Heart left ventricle (tissue), 16 donors: ENCODE results near the gene SBSN. TPM values are rescaled to one million over a fixed set of nuclear protein-coding genes. Genes with fewer than 3 reads are reported as not detected.

Experiments used
- ATAC-seq, 4 donors: fragments of 200-7000 bp; cut with Tn5 transposase; one replicate each; pipeline ENCODE4 v1.9.1; 2020 to 2022; ENCODE audit warnings: moderate library complexity in 4 of 4, mild to moderate bottlenecking in 3 of 4, moderate number of reproducible peaks in 1 of 4
- DNase-seq, 5 donors: peaks; one replicate each; pipeline ENCODE4 v3.0.0-alpha.2; 2020
- H3K27ac ChIP-seq, 12 donors: fragments of 200-600 bp; sonication (generic) in 4 of 12; one replicate each; pipeline versions ENCODE4 v1.5.0 to v1.8.0; 2016 to 2022; ENCODE audit warnings: mild to moderate bottlenecking in 2 of 12
- H3K27me3 ChIP-seq, 9 donors: fragments of 200-600 bp; sonication (generic) in 2 of 9; one replicate each; pipeline versions ENCODE4 v1.5.1 to v1.8.0; 2016 to 2022; ENCODE audit warnings: mild to moderate bottlenecking in 3 of 9
- H3K36me3 ChIP-seq, 9 donors: fragments of 200-600 bp; sonication (generic) in 2 of 9; one replicate each; pipeline versions ENCODE4 v1.5.0 to v1.8.0; 2018 to 2022; ENCODE audit warnings: mild to moderate bottlenecking in 2 of 9
- H3K4me1 ChIP-seq, 12 donors: fragments of 200-600 bp; sonication (generic) in 4 of 12; one replicate each; pipeline versions ENCODE4 v1.5.0 to v1.8.0; 2016 to 2022; ENCODE audit warnings: mild to moderate bottlenecking in 3 of 12
- H3K4me3 ChIP-seq, 12 donors: fragments of 200-600 bp; sonication (generic) in 4 of 12; one replicate each; pipeline versions ENCODE4 v1.5.0 to v1.8.0; 2017 to 2022; ENCODE audit warnings: mild to moderate bottlenecking in 9 of 12, moderate library complexity in 4 of 12
- H3K9me3 ChIP-seq, 12 donors: fragments of 200-600 bp; sonication (generic) in 4 of 12; one replicate each; pipeline versions ENCODE4 v1.5.0 to v1.8.0; 2016 to 2022; ENCODE audit warnings: mild to moderate bottlenecking in 1 of 12
- POLR2A ChIP-seq, 2 donors: fragments of 450-650 bp; IDR thresholded peaks; one replicate each; pipeline ENCODE4 v1.6.1; 2017; ENCODE audit warnings: antibody characterized with exemption in 2 of 2, mild to moderate bottlenecking in 2 of 2, moderate library complexity in 2 of 2
- WGBS, 4 donors: extraction: QIAGEN DNeasy Blood & Tissue Kit in 2 of 4; methylation state at CpG; one replicate each; pipeline versions ENCODE4 v1.1.5 to v1.1.7; 2013 to 2018; 5-methylcytosine and 5-hydroxymethylcytosine counted together
- intact Hi-C, 10 donors: fragments of 100-400 bp; cut with DNase I; formaldehyde crosslinking; loops; one replicate each; pipeline versions ENCODE4 v1.11.1 to v1.14.2; 2022
- polyA plus RNA-seq, 2 donors: library from polyadenylated mRNA; stranded (reverse); fragments of 200-250 nt; gene quantifications; one replicate each; pipeline ENCODE4 v1.2.3, GENCODE V29; 2013
- total RNA-seq, 9 donors: library from RNA; depleted of rRNA in 2 of 9; stranded (reverse); fragments of >200 nt in 2 of 9; fragmentation: NEBNext Ultra II Directional in 3 of 9; extraction: Animal tissue kit (Norgen Biotek cat#: 25700) in 3 of 9; gene quantifications; one replicate each; pipeline versions ENCODE4 v1.1.0 to v1.2.4, GENCODE V29; 2016 to 2023
- TF ChIP-seq, protein P1 (sequence below), 12 donors: fragments of 200-600 bp; sonication (generic) in 4 of 12; IDR thresholded peaks; one replicate each; pipeline versions ENCODE4 v1.5.0 to v1.8.0; 2018 to 2022; ENCODE audit warnings: antibody characterized with exemption in 12 of 12, mild to moderate bottlenecking in 5 of 12
- donor health status: ischemic (EF 13 %, LVEDD 7.1; RV severe dilation, severe dysfunction).
- donor health status: healthy with polysubstance abuse.
- donor health status: DM: no; HTN: yes; CAD: no.
- donor health status: DM: no; HTN: no; CAD: no.
- donor health status: ischemic (EF 25% LVEDD 6.9; RV normal size, moderate dysfunction).
- donor health status: ischemic (EF 25% LVEDD 5.7; RV mildly dilated, moderate dysfunction).
- donor health status: healthy.
- donor health status: DM: yes; HTN: yes; CAD: no.
- donor health status: ischemic (EF 35%, LVEDD 5.7; RV mildly dilated, moderate dysfunction).
- donor health status: nonischemic (EF 11% LVEDD 7.7; RV severe dilation, severe dysfunction).
- donor health status: DM: yes; HTN: yes; CAD: no.
- donor health status: PGD.
- donor health status: ischemic (EF 29% LVEDD 5.4; RV normal size, mild dysfunction).
- donor health status: nonischemic (EF 23%, LVEDD 6.1; RV moderate dilation, normal function).

SBSN gene
- total and polyA plus RNA-seq, 11 donors = not detected

DNA sequence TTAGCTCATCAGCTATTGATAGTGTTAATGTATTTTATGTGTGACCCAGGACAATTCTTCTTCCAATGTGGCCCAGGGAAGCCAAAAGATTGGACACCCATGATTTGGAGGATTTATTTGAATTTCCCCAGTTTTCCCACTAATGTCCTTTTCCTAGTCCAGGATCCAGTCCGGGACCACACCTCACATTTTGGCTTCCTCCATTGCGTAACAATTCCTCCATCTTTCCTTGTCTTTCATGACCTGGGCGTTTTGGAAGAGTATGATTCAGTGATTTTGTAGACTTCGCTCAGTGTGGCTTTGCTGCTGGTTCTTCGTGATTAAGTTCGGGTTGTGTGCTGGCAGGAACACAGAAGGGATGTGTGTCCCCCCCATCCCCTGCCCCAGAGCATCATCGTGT, 38.6 kb upstream of the SBSN start:
- Histone ChIP-seq H3K27ac (no peak overlapping the region), H3K36me3 (no peaks in the 10 kb centered on the region), H3K27me3 (peaks cover 0 to 26% (median 3%) of the 10 kb centered on the region in 9 donors), H3K9me3 (no peaks in the 10 kb centered on the region), H3K4me1 (no peaks in the 10 kb centered on the region), H3K4me3 (no peak overlapping the region)
- no peak for ATAC-seq
- 76 to 85% (median 83%) methylated on average over 7 of the region's 7 CpGs for WGBS, 4 donors
- TF ChIP-seq, protein P1, sequence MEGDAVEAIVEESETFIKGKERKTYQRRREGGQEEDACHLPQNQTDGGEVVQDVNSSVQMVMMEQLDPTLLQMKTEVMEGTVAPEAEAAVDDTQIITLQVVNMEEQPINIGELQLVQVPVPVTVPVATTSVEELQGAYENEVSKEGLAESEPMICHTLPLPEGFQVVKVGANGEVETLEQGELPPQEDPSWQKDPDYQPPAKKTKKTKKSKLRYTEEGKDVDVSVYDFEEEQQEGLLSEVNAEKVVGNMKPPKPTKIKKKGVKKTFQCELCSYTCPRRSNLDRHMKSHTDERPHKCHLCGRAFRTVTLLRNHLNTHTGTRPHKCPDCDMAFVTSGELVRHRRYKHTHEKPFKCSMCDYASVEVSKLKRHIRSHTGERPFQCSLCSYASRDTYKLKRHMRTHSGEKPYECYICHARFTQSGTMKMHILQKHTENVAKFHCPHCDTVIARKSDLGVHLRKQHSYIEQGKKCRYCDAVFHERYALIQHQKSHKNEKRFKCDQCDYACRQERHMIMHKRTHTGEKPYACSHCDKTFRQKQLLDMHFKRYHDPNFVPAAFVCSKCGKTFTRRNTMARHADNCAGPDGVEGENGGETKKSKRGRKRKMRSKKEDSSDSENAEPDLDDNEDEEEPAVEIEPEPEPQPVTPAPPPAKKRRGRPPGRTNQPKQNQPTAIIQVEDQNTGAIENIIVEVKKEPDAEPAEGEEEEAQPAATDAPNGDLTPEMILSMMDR (IDR thresholded peaks at IDR 0.05) = no peak
- TF ChIP-seq POLR2A (IDR thresholded peaks at IDR 0.05) = no peak
- intact Hi-C loops = no loop called here
- DNase-seq = no peak

DNA sequence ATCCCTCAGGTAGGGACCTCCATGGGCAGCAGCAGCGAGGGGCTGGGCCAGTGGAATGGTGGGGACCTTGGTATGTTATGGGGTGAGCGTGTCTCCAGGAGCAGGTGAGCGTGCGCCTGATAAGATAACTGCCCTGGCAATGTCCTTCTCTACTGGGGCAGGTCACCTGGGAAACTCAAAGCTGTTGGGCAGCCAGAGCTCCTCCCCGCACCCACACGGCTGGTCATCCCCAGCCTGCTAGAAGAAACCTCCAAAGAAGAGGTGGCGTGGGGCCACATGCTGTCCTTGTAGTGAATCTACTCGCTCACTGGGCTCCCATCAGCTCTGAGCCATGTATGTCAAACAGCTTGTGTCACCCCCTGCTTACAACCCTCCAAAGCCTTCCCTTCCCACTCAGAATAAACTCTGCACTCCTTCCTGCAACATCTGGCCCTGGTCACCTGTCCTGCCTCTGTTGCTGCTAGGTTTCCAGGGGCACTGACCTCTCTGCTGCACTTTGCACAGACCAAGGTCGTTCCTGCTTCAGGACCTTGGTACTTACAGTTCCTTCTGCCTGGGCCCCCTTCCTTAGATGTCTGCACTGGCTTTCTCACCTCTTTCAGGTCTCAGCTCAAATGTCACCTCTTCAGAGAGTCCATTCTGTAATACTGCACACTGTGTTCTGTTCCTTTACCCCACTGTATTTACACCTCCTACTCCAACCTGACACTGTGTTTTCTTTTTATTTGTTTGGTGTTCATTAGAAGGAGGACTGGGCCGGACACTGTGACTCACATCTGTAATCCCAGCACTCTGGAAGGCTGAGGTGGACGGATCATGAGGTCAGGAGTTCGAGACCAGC, 37.1 kb upstream of the SBSN start:
- Histone ChIP-seq H3K27ac (no peak overlapping the region), H3K27me3 (peaks cover 0 to 40% (median 4%) of the 10 kb centered on the region in 9 donors), H3K36me3 (no peaks in the 10 kb centered on the region), H3K4me3 (no peak overlapping the region), H3K9me3 (no peaks in the 10 kb centered on the region), H3K4me1 (no peaks in the 10 kb centered on the region)
- TF ChIP-seq POLR2A (IDR thresholded peaks at IDR 0.05) = no peak
- TF ChIP-seq, protein P1 (IDR thresholded peaks at IDR 0.05) = no peak
- WGBS, 4 donors = 79 to 87% (median 81%) methylated on average over 9 to 12 of the region's 12 CpGs
- ATAC-seq = peak in 1 of 4 donors; percentile 18
- DNase-seq = no peak
- intact Hi-C loops = no loop called here

DNA sequence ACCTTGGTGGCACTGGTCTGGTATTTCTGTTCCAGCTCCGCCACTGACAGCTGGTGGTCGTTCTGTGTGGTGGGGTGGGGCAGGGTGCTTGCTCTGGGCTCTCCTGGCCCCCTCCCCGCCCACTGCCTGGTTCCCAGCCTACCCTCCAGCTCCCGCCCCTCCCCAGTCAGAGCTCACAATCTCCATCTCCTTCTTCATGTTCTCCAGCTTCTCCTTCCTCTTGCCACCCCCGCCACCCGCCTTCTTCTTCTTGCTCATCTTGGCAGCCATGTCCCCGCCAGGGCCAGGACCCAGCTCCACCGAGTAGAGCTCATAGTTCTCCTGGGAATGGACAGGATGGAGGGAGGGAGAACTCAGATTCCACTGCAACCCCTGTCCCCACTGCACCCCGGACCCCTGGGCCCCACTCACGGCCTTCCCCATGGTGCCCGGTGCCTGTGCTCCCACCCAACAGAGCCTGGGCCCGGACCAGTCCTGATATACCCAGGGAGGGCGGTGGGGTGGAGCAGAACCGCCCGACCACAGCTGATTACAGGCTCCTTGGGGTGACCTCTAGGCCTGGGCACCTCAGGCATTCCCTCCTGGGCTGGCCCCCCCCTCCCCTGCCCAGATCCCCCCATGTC, 35.2 kb upstream of the SBSN start, which contains the start of gene ATP4A:
ATP4A (minus strand) TSS at position 452 of the 623 bp plus-strand sequence; CDS start at position 423, 29 bp downstream.
- H3K9me3 ChIP-seq = no peaks in the 10 kb centered on the region
- 63 to 68% (median 64%) methylated on average over 10 to 15 of the region's 15 CpGs for WGBS, 4 donors
- H3K4me1 ChIP-seq = peaks cover 0 to 3% (median 1%) of the 10 kb centered on the region in 12 donors
- intact Hi-C loops = no loop called here
- DNase-seq = no peak
- no peak for TF ChIP-seq POLR2A (IDR thresholded peaks at IDR 0.05)
- TF ChIP-seq, protein P1 (IDR thresholded peaks at IDR 0.05) = no peak
- H3K27ac ChIP-seq = no peak within 1 kb of the TSS
- H3K36me3 ChIP-seq = no peaks in the 10 kb centered on the region
- H3K27me3 ChIP-seq = peaks cover 6 to 59% (median 20%) of the 10 kb centered on the region in 9 donors
- no peak for ATAC-seq
- no peak within 1 kb of the TSS for H3K4me3 ChIP-seq

DNA sequence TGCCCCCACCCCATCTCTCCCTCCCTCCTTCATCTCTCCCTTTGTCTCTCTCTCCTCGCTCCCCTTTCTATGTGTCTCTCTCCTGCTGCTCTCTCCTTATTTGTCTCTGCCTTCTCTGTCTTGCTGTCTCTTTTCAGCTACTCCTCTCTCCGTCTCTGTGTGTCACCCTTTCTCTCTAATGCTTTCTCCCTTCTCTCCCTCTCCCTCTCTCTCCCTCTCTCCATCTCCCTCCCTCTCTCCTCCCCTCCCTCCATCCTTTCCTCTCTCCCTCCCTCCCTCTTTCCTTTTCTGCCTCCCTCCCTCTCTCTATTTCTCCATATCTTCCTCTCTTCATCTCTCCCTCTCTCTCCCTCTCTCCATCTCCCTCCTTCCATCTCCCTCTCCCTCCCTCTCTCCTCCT, 34.7 kb upstream of the SBSN start:
- Histone ChIP-seq H3K36me3 (no peaks in the 10 kb centered on the region), H3K27me3 (peaks cover 11 to 65% (median 23%) of the 10 kb centered on the region in 9 donors), H3K4me3 (no peak overlapping the region), H3K27ac (no peak overlapping the region), H3K4me1 (peaks cover 0 to 8% (median 4%) of the 10 kb centered on the region in 12 donors), H3K9me3 (no peaks in the 10 kb centered on the region)
- TF ChIP-seq POLR2A (IDR thresholded peaks at IDR 0.05) = no peak
- TF ChIP-seq, protein P1 (IDR thresholded peaks at IDR 0.05) = no peak
- 57 to 70% (median 64%) methylated on average over 2 of the region's 2 CpGs for WGBS, 4 donors
- no peak for DNase-seq
- no peak for ATAC-seq
- intact Hi-C loops = no loop called here
